Sigmoid colon (tissue), 7 donors: ENCODE results near the gene SOX6. TPM values are rescaled to one million over a fixed set of nuclear protein-coding genes. Genes with fewer than 3 reads are reported as not detected.

Source experiments
- DNase-seq: peaks from one replicate; pipeline ENCODE4 v3.0.0-alpha.2; 2019
- H3K27ac ChIP-seq, 4 donors: fragments of 200-600 bp; sonication (generic); one replicate each; pipeline ENCODE4 v1.5.1; 2016 to 2019; ENCODE audit warnings: mild to moderate bottlenecking in 1 of 4
- H3K27me3 ChIP-seq, 3 donors: fragments of 200-600 bp; sonication (generic); one replicate each; pipeline ENCODE4 v1.5.1; 2019; ENCODE audit warnings: mild to moderate bottlenecking in 1 of 3
- H3K36me3 ChIP-seq, 4 donors: fragments of 200-600 bp; sonication (generic); one replicate each; pipeline ENCODE4 v1.5.1; 2016 to 2019
- H3K4me1 ChIP-seq, 4 donors: fragments of 200-600 bp; sonication (generic); one replicate each; pipeline ENCODE4 v1.5.1; 2017 to 2019
- H3K4me3 ChIP-seq, 4 donors: fragments of 200-600 bp; sonication (generic); one replicate each; pipeline ENCODE4 v1.5.1; 2017 to 2019; ENCODE audit warnings: mild to moderate bottlenecking in 2 of 4, moderate library complexity in 1 of 4
- H3K9me3 ChIP-seq, 4 donors: fragments of 200-600 bp in 3 of 4; sonication (generic) in 3 of 4; one replicate each; pipeline versions ENCODE4 v1.5.1 to v1.6.1; 2013 to 2019
- EP300 ChIP-seq, 4 donors: sonication (generic); formaldehyde crosslinking; IDR thresholded peaks; one replicate each; pipeline ENCODE4 v1.6.1; 2017; ENCODE audit warnings: antibody characterized with exemption in 4 of 4
- POLR2A ChIP-seq, 2 donors: fragments of 450-650 bp; IDR thresholded peaks; one replicate each; pipeline ENCODE4 v1.6.1; 2016; ENCODE audit warnings: antibody characterized with exemption in 2 of 2, mild to moderate bottlenecking in 2 of 2, moderate library complexity in 2 of 2
- POLR2AphosphoS5 ChIP-seq, 4 donors: sonication (generic); formaldehyde crosslinking; IDR thresholded peaks; one replicate each; pipeline ENCODE4 v1.6.1; 2017; ENCODE audit warnings: antibody characterized with exemption in 4 of 4
- WGBS, 2 donors: extraction: QIAGEN DNeasy Blood & Tissue Kit; methylation state at CpG; one replicate each; pipeline ENCODE4 v1.1.7; 2013; 5-methylcytosine and 5-hydroxymethylcytosine counted together
- intact Hi-C: fragments of 100-400 bp; cut with DNase I; formaldehyde crosslinking; loops from one replicate; pipeline ENCODE4 v1.15.1; 2023
- polyA plus RNA-seq, 3 donors: library from polyadenylated mRNA; stranded (reverse); fragments of 200-250 nt; gene quantifications; one replicate each; pipeline ENCODE4 v1.2.3, GENCODE V29; 2013
- total RNA-seq, 4 donors: library from RNA; depleted of rRNA; stranded (reverse); fragments of >200 nt; gene quantifications; one replicate each; pipeline ENCODE4 v1.1.0, GENCODE V29; 2016
- TF ChIP-seq, protein P1 (sequence below), 4 experiments: fragments of 450-650 bp in 3 of 4; fragments of 200-600 bp in 1 of 4; IDR thresholded peaks; one replicate each; pipeline ENCODE4 v1.5.1; 2016 to 2019; ENCODE audit warnings: antibody characterized with exemption in 4 of 4, mild to moderate bottlenecking in 3 of 4, moderate library complexity in 2 of 4
- donor health status: healthy with polysubstance abuse.
- donor health status: Bipolar disorder and iron deficiency.
- donor health status: healthy.

Gene SOX6
- total and polyA plus RNA-seq, 7 donors = 0.46 to 6.1 (median 1.7) TPM

- Histone ChIP-seq H3K4me3 (no peak overlapping the region), H3K27ac (no peak overlapping the region), H3K27me3 (no peaks in the 10 kb centered on the region), H3K9me3 (no peaks in the 10 kb centered on the region), H3K4me1 (no peaks in the 10 kb centered on the region), H3K36me3 (no peaks in the 10 kb centered on the region)
- 51 to 66% methylated on average over 4 of the region's 4 CpGs for WGBS, 2 donors
- no peak for DNase-seq
- intact Hi-C loops = no loop called here
- TF ChIP-seq, protein P1, sequence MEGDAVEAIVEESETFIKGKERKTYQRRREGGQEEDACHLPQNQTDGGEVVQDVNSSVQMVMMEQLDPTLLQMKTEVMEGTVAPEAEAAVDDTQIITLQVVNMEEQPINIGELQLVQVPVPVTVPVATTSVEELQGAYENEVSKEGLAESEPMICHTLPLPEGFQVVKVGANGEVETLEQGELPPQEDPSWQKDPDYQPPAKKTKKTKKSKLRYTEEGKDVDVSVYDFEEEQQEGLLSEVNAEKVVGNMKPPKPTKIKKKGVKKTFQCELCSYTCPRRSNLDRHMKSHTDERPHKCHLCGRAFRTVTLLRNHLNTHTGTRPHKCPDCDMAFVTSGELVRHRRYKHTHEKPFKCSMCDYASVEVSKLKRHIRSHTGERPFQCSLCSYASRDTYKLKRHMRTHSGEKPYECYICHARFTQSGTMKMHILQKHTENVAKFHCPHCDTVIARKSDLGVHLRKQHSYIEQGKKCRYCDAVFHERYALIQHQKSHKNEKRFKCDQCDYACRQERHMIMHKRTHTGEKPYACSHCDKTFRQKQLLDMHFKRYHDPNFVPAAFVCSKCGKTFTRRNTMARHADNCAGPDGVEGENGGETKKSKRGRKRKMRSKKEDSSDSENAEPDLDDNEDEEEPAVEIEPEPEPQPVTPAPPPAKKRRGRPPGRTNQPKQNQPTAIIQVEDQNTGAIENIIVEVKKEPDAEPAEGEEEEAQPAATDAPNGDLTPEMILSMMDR (IDR thresholded peaks at IDR 0.05) = no peak
- TF ChIP-seq POLR2A (IDR thresholded peaks at IDR 0.05) (no peak), EP300 (IDR thresholded peaks at IDR 0.05) (no peak), POLR2AphosphoS5 (IDR thresholded peaks at IDR 0.05) (no peak)
Observed at GRCh38 chr11:16001044-16001568, 355.2 kb downstream of the SOX6 start.

- Histone ChIP-seq H3K27me3 (no peaks in the 10 kb centered on the region), H3K36me3 (no peaks in the 10 kb centered on the region), H3K27ac (no peak overlapping the region), H3K4me3 (no peak overlapping the region), H3K4me1 (no peaks in the 10 kb centered on the region), H3K9me3 (no peaks in the 10 kb centered on the region)
- 75 to 81% methylated on average over 1 of the region's 1 CpG for WGBS, 2 donors
- no peak for DNase-seq
- intact Hi-C loops = no loop called here
- no peak for TF ChIP-seq EP300 (IDR thresholded peaks at IDR 0.05)
- no peak for TF ChIP-seq POLR2AphosphoS5 (IDR thresholded peaks at IDR 0.05)
- TF ChIP-seq, protein P1 (IDR thresholded peaks at IDR 0.05) = no peak
- no peak for TF ChIP-seq POLR2A (IDR thresholded peaks at IDR 0.05)
Observed at GRCh38 chr11:16000065-16000464, 356.3 kb downstream of the SOX6 start.

DNA sequence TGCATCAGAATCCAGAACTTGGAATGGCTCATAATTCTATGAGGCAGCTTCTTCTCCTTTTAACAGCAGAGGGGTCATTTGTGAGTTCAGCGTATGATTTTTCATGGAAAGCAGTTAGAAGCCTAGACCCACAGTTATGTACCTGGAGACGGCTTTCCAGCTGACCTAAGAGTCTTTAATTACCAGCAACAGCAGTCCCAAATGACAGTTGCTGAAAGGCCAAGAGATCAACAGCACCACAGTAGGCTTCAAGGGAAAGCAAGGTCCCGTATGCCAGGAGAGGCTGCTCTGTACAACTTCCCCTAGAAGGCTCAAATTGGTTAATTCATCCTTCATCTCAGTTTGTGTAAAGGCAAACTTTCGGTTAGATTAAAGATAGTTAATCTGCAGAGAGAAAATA, 363.0 kb downstream of the SOX6 start:
- TF ChIP-seq POLR2A (IDR thresholded peaks at IDR 0.05) = no peak
- TF ChIP-seq POLR2AphosphoS5 (IDR thresholded peaks at IDR 0.05) = no peak
- TF ChIP-seq EP300 (IDR thresholded peaks at IDR 0.05) = no peak
- TF ChIP-seq, protein P1 (IDR thresholded peaks at IDR 0.05) = no peak
- intact Hi-C loops = no loop called here
- Histone ChIP-seq H3K27me3 (no peaks in the 10 kb centered on the region), H3K9me3 (no peaks in the 10 kb centered on the region), H3K4me3 (no peak overlapping the region), H3K36me3 (no peaks in the 10 kb centered on the region), H3K27ac (no peak overlapping the region), H3K4me1 (peaks cover 0 to under 1% (median 0%) of the 10 kb centered on the region in 4 donors)
- WGBS, 2 donors = 94 to 96% methylated on average over 4 of the region's 4 CpGs
- no peak for DNase-seq

- WGBS, 2 donors = 89 to 90% methylated on average over 3 of the region's 3 CpGs
- Histone ChIP-seq H3K27ac (no peak overlapping the region), H3K9me3 (no peaks in the 10 kb centered on the region), H3K36me3 (no peaks in the 10 kb centered on the region), H3K27me3 (no peaks in the 10 kb centered on the region), H3K4me3 (no peak overlapping the region), H3K4me1 (peaks cover 0 to 5% (median 0%) of the 10 kb centered on the region in 4 donors)
- DNase-seq = no peak
- no peak for TF ChIP-seq EP300 (IDR thresholded peaks at IDR 0.05)
- TF ChIP-seq, protein P1 (IDR thresholded peaks at IDR 0.05) = no peak
- no peak for TF ChIP-seq POLR2AphosphoS5 (IDR thresholded peaks at IDR 0.05)
- no peak for TF ChIP-seq POLR2A (IDR thresholded peaks at IDR 0.05)
- intact Hi-C loops = no loop called here
Observed at GRCh38 chr11:15991215-15991614, 365.1 kb downstream of the SOX6 start.

GRCh38 chr11:15989685-15990084, 366.7 kb downstream of the SOX6 start:
- TF ChIP-seq POLR2AphosphoS5 (IDR thresholded peaks at IDR 0.05) (no peak), EP300 (IDR thresholded peaks at IDR 0.05) (no peak), POLR2A (IDR thresholded peaks at IDR 0.05) (no peak)
- TF ChIP-seq, protein P1 (IDR thresholded peaks at IDR 0.05) = no peak

More at GRCh38 chr11:15989685-15990084, 366.7 kb downstream of the SOX6 start:
- no peak overlapping the region for H3K4me3 ChIP-seq
- no peak for DNase-seq
- H3K27ac ChIP-seq = no peak overlapping the region
- no peaks in the 10 kb centered on the region for H3K27me3 ChIP-seq
- H3K36me3 ChIP-seq = no peaks in the 10 kb centered on the region
- WGBS, 2 donors = 79 to 85% methylated on average over 1 of the region's 1 CpG
- no peaks in the 10 kb centered on the region for H3K9me3 ChIP-seq
- intact Hi-C loops = no loop called here
- peaks cover 0 to 5% (median 0%) of the 10 kb centered on the region in 4 donors for H3K4me1 ChIP-seq
